Placental epithelial cell (primary cell): ENCODE measurements around the gene CST2. TPM values are rescaled to one million over a fixed set of nuclear protein-coding genes. Genes with fewer than 3 reads are reported as not detected.

ENCODE experiments used
- total RNA-seq: library from RNA; depleted of rRNA; stranded (reverse); fragments of >200 nt; gene quantifications from 2 replicates; pipeline ENCODE4 v1.2.3, GENCODE V29; 2012

Gene CST2
- not detected in 2 replicates for total RNA-seq

GRCh38 chr20:23826541-23827021 lies at the start of gene CST2:
CST2 (minus strand) TSS chr20:23826729; CDS start chr20:23826660, 69 bp downstream.

Other genes starting within 250 kb of the CST2 start
- gene CST9, start 220.8 kb downstream of the CST2 start, total RNA-seq = not detected in 2 replicates
- gene CST3, start 188.8 kb downstream of the CST2 start, total RNA-seq = 91.3 and 104 TPM in 2 replicates
- gene CST4, start 137.7 kb downstream of the CST2 start, total RNA-seq = not detected in 2 replicates
- gene CST1, start 75.8 kb downstream of the CST2 start, total RNA-seq = not detected in 2 replicates
- gene CST5, start 53.0 kb upstream of the CST2 start, total RNA-seq = not detected in 2 replicates
- gene GGTLC1, start 162.1 kb upstream of the CST2 start, total RNA-seq = not detected in 2 replicates